ENCODE measurements around the gene DTHD1. TPM values are rescaled to one million over a fixed set of nuclear protein-coding genes. Genes with fewer than 3 reads are reported as not detected.

DTHD1 gene
- polyA plus RNA-seq, 1 of the 3 experiments (the other 2 are of a cell fraction), result not detected

GRCh38 chr4:36325926-36326325 is 44.5 kb downstream of the DTHD1 start:
- Histone ChIP-seq H3K9me3 (no peaks in the 10 kb centered on the region), H3K4me2 (no peak overlapping the region), H3K9me2 (no peaks in the 10 kb centered on the region), H3K9ac (no peak overlapping the region), H4K20me1 (ENCODE audit: insufficient read depth) (no peaks in the 10 kb centered on the region), H3K27me3 (ENCODE audit: insufficient read depth) (no peaks in the 10 kb centered on the region), H3K27ac (ENCODE audit: low read depth in 2 of 2, low read length in 1 of 2) (no peak overlapping the region), H3K4me1 (ENCODE audit: control insufficient read depth in 1 of 2, insufficient read depth in 2 of 2, low read depth in 1 of 2, low read length in 1 of 2) (no peaks in the 10 kb centered on the region), H3K36me3 (replicated peaks in 1 of 2; ENCODE audit: control insufficient read depth in 1 of 2, insufficient read depth in 2 of 2, low read length in 1 of 2) (no peaks in the 10 kb centered on the region), H3F3A (replicated peaks; ENCODE audit: insufficient read depth) (no peaks in the 10 kb centered on the region), H3K4me3 (ENCODE audit: low read depth in 2 of 2, low read length in 1 of 2) (no peak overlapping the region), H2AFZ (ENCODE audit: low read depth) (no peak overlapping the region), H3K79me2 (ENCODE audit: insufficient read depth) (no peaks in the 10 kb centered on the region)
- ChIA-PET POLR2A (no interaction called here), CTCF (no interaction called here)
- TF ChIP-seq MEF2A (IDR thresholded peaks at IDR 0.05; ENCODE audit: borderline replicate concordance, low read depth) (no peak), MXI1 (IDR thresholded peaks at IDR 0.05; ENCODE audit: low read depth, low read length) (no peak), ELF1 (IDR thresholded peaks at IDR 0.05) (no peak), IRF3 (IDR thresholded peaks at IDR 0.05; ENCODE audit: low read depth, low read length) (no peak), SIN3A (IDR thresholded peaks at IDR 0.05; ENCODE audit: borderline replicate concordance, low read depth, low read length) (no peak), SMC3 (IDR thresholded peaks at IDR 0.05; ENCODE audit: low read depth, low read length) (no peak), RFX5 (IDR thresholded peaks at IDR 0.05; ENCODE audit: low read length) (no peak), EZH2phosphoT487 (IDR thresholded peaks at IDR 0.05; ENCODE audit: borderline replicate concordance, low read depth) (no peak), ZBTB33 (IDR thresholded peaks at IDR 0.05; ENCODE audit: borderline replicate concordance, low read depth) (no peak), REST (IDR thresholded peaks at IDR 0.05; ENCODE audit: low read depth, low read length) (no peak), YY1 (IDR thresholded peaks at IDR 0.05; ENCODE audit: low read depth) (no peak), TCF12 (IDR thresholded peaks at IDR 0.05) (no peak), CHD2 (IDR thresholded peaks at IDR 0.05; ENCODE audit: low read length, partially characterized antibody) (no peak), FOXM1 (IDR thresholded peaks at IDR 0.05; ENCODE audit: low read depth) (no peak), JUND (IDR thresholded peaks at IDR 0.05) (no peak), RXRA (IDR thresholded peaks at IDR 0.05; ENCODE audit: borderline replicate concordance, low read depth) (no peak), EP300 (IDR thresholded peaks at IDR 0.05; ENCODE audit: borderline replicate concordance in 1 of 2, low read depth in 1 of 2, low read length in 1 of 2) (no peak), FOXJ3 (CRISPR knock-in tag; IDR thresholded peaks at IDR 0.05) (no peak)
- under 1% methylated on average over 3 of the region's 3 CpGs for WGBS (ENCODE audit: low lambda C conversion rate)
- DNase-seq, result no peak

Measured in SK-N-SH (cell line).